Activated B cell treated with CpG ODN at 0.5 μM for 24 hours (primary cell): Measurements from ENCODE around the gene DENND1C. TPM values are rescaled to one million over a fixed set of nuclear protein-coding genes. Genes with fewer than 3 reads are reported as not detected.
A peak's percentile ranks its signal among the peaks of the same experiment; 100 is the strongest.

Experiments used
- ATAC-seq: fragments of 200-7000 bp; cut with Tn5 transposase; one replicate; pipeline ENCODE4 v1.10.0; 2021; ENCODE audit warnings: low read depth, mild to moderate bottlenecking, moderate library complexity
- CTCF ChIA-PET: fragments of 350-600 bp; sonication (Branson Sonifier 250); formaldehyde crosslinking; loops from one replicate; lab custom pipeline; 2021; ENCODE audit warnings: antibody characterized with exemption; lab: Charles Lee
- POLR2A ChIA-PET: fragments of 350-600 bp; sonication (Branson Sonifier 250); formaldehyde crosslinking; loops from one replicate; lab custom pipeline; 2021; ENCODE audit warnings: antibody characterized with exemption; lab: Charles Lee
- DNase-seq: peaks from one replicate; pipeline ENCODE4 v3.0.0; 2022
- H3K27ac Mint-ChIP-seq: one replicate; pipeline ENCODE4 v1.8.0; 2020; ENCODE audit warnings: mixed read lengths
- H3K27me3 Mint-ChIP-seq: one replicate; pipeline ENCODE4 v1.8.0; 2021; ENCODE audit warnings: mixed read lengths
- H3K36me3 Mint-ChIP-seq: one replicate; pipeline ENCODE4 v1.8.0; 2021; ENCODE audit warnings: low read depth, mixed read lengths
- H3K4me1 Mint-ChIP-seq: one replicate; pipeline ENCODE4 v1.8.0; 2021; ENCODE audit warnings: mixed read lengths
- H3K4me3 Mint-ChIP-seq: one replicate; pipeline ENCODE4 v1.8.0; 2020; ENCODE audit warnings: mild to moderate bottlenecking, mixed read lengths
- H3K9me3 Mint-ChIP-seq: one replicate; pipeline ENCODE4 v1.8.0; 2020; ENCODE audit warnings: mixed read lengths
- CTCF ChIP-seq: fragments of 200-600 bp; IDR thresholded peaks from one replicate; pipeline ENCODE4 v1.8.0; 2022; ENCODE audit warnings: antibody characterized with exemption, mild to moderate bottlenecking
- intact Hi-C: fragments of 100-400 bp; cut with micrococcal nuclease; formaldehyde crosslinking; loops from one replicate; pipeline ENCODE4 v1.15.1; 2024
- total RNA-seq: library from RNA; stranded (reverse); gene quantifications from 2 replicates; pipeline ENCODE4 v1.2.3, GENCODE V29; 2022

DENND1C gene
- total RNA-seq = 90.0 and 95.1 TPM in 2 replicates

GRCh38 chr19:6481541-6482342 is at the start of gene DENND1C:
Gene DENND1C, minus strand, starts transcription at chr19:6481787. Its CDS starts 92 bp downstream, at chr19:6481695.
- Mint-ChIP-seq H3K4me1 (peaks cover 29% of the 10 kb centered on the region), H3K27ac (peak within 1 kb of the TSS; percentile 89), H3K9me3 (no peaks in the 10 kb centered on the region), H3K36me3 (peaks cover 10% of the 10 kb centered on the region), H3K4me3 (peak within 1 kb of the TSS; percentile 91), H3K27me3 (no peaks in the 10 kb centered on the region)
- TF ChIP-seq CTCF = no peak
- DNase-seq = peak; percentile 67
- peak; percentile 97 for ATAC-seq
- intact Hi-C loops = loop anchor here (1.0 to 2.0 kb wide), 3 partner anchors 21 to 56 kb away; no protein-coding TSS in a partner anchor
- ChIA-PET POLR2A (interaction anchor here (0.6 to 2.6 kb wide), 24 partner anchors 8 to 382 kb away, joined by 3 to 25 read pairs (median 4); partner anchors contain the start of genes ALKBH7, CLPP, GTF2F1 and KHSRP), CTCF (interaction anchor here (0.8 to 2.0 kb wide), 4 partner anchors 10 to 152 kb away, joined by 3 to 9 read pairs (median 4); partner anchors contain the start of genes CRB3 and SLC25A23)

- Mint-ChIP-seq H3K4me1 (peaks cover 64% of the 10 kb centered on the region), H3K9me3 (no peaks in the 10 kb centered on the region), H3K27ac (peak within 1 kb of the TSS; percentile 72), H3K36me3 (peaks cover 11% of the 10 kb centered on the region), H3K27me3 (peaks cover 9% of the 10 kb centered on the region), H3K4me3 (peak within 1 kb of the TSS; percentile 78)
- CTCF ChIA-PET = interaction anchor here (1.3 kb wide), 1 partner anchor 14 kb away, joined by 5 read pairs; no protein-coding TSS in a partner anchor
- POLR2A ChIA-PET = interaction anchor here (0.6 to 3.1 kb wide), 13 partner anchors 8 to 680 kb away, joined by 3 to 36 read pairs (median 5); partner anchors contain the start of genes ALKBH7 and VAV1
- TF ChIP-seq CTCF = no peak
- ATAC-seq (peak; percentile 29), DNase-seq (peak; percentile 86)
- intact Hi-C loops = loop anchor here (1.0 kb wide), 1 partner anchor 8 kb away; no protein-coding TSS in a partner anchor
These were observed 49.0 kb upstream of the DENND1C start, which contains the start of gene TNFSF9 for GRCh38 chr19:6530386-6531162. Gene TNFSF9, plus strand, starts transcription at chr19:6531026. Its CDS starts 11 bp downstream, at chr19:6531037.

- ATAC-seq = no peak
- Mint-ChIP-seq H3K4me3 (peak overlapping the region; percentile 78), H3K27me3 (peaks cover 9% of the 10 kb centered on the region), H3K9me3 (no peaks in the 10 kb centered on the region), H3K4me1 (peaks cover 62% of the 10 kb centered on the region), H3K27ac (peak overlapping the region; percentile 36), H3K36me3 (peaks cover 11% of the 10 kb centered on the region)
- intact Hi-C loops = loop anchor here (1.0 kb wide), 1 partner anchor 8 kb away; no protein-coding TSS in a partner anchor
- POLR2A ChIA-PET = interaction anchor here (0.9 to 3.1 kb wide), 4 partner anchors 8 to 242 kb away, joined by 3 to 36 read pairs (median 4); partner anchors contain the start of genes ALKBH7 and VAV1
- CTCF ChIA-PET = no interaction called here
- no peak for TF ChIP-seq CTCF
- no peak for DNase-seq
These were observed 48.4 kb upstream of the DENND1C start for GRCh38 chr19:6529937-6530385.

- POLR2A ChIA-PET = interaction anchor here (1.2 to 1.8 kb wide), 2 partner anchors 11 to 61 kb away, joined by 4 to 21 read pairs; no protein-coding TSS in a partner anchor
- intact Hi-C loops = no loop called here
- peaks cover 9% of the 10 kb centered on the region for H3K27me3 Mint-ChIP-seq
- CTCF ChIA-PET = no interaction called here
- no peak for DNase-seq
- H3K4me3 Mint-ChIP-seq = peak overlapping the region; percentile 78
- H3K4me1 Mint-ChIP-seq = peaks cover 62% of the 10 kb centered on the region
- no peak for TF ChIP-seq CTCF
- no peak for ATAC-seq
- peak overlapping the region; percentile 38 for H3K27ac Mint-ChIP-seq
- H3K9me3 Mint-ChIP-seq = no peaks in the 10 kb centered on the region
- H3K36me3 Mint-ChIP-seq = peaks cover 6% of the 10 kb centered on the region
These were observed 47.8 kb upstream of the DENND1C start for GRCh38 chr19:6529351-6529750.
